Parathyroid adenoma (tissue), 2 donors: ENCODE measurements around the gene FRMD4A.

ENCODE experiments used
- H2AFZ ChIP-seq: fragments of 300-600 bp; sonication (generic); one replicate; pipeline ENCODE4 v1.7.0; 2017; ENCODE audit warnings: antibody characterized with exemption, mild to moderate bottlenecking
- H3K27ac ChIP-seq: fragments of 300-600 bp; sonication (generic); one replicate; pipeline ENCODE4 v1.7.0; 2017
- H3K27me3 ChIP-seq: fragments of 300-600 bp; sonication (generic); one replicate; pipeline ENCODE4 v1.7.0; 2017; ENCODE audit warnings: low read length; ENCODE audit not compliant: control insufficient read depth, insufficient read depth
- H3K36me3 ChIP-seq: fragments of 300-600 bp; sonication (generic); one replicate; pipeline ENCODE4 v1.7.0; 2017; ENCODE audit warnings: low read length; ENCODE audit not compliant: control insufficient read depth, insufficient read depth
- H3K4me1 ChIP-seq: fragments of 300-600 bp; sonication (generic); one replicate; pipeline ENCODE4 v1.7.0; 2017; ENCODE audit warnings: control low read depth
- H3K4me2 ChIP-seq: fragments of 300-600 bp; sonication (generic); one replicate; pipeline ENCODE4 v1.7.0; 2017; ENCODE audit warnings: low read length
- H3K4me3 ChIP-seq: fragments of 300-600 bp; sonication (generic); one replicate; pipeline ENCODE4 v1.7.0; 2017; ENCODE audit warnings: low read depth, low read length
- H3K79me2 ChIP-seq: fragments of 300-600 bp; sonication (generic); one replicate; pipeline ENCODE4 v1.7.0; 2017; ENCODE audit warnings: control low read depth
- H3K9ac ChIP-seq: fragments of 300-600 bp; sonication (generic); one replicate; pipeline ENCODE4 v1.7.0; 2017; ENCODE audit warnings: mild to moderate bottlenecking
- H3K9me3 ChIP-seq: fragments of 300-600 bp; sonication (generic); one replicate; pipeline ENCODE4 v1.7.0; 2017; ENCODE audit warnings: low read length; ENCODE audit not compliant: control insufficient read depth
- CTCF ChIP-seq: fragments of 300-600 bp; sonication (generic); IDR thresholded peaks from one replicate; pipeline ENCODE4 v1.7.0; 2017; ENCODE audit warnings: antibody characterized with exemption, mild to moderate bottlenecking
- donor health status: primary hyperparathyroidism.

Gene FRMD4A

GRCh38 chr10:13791483-13791882, 539.2 kb downstream of the FRMD4A start:
- no peaks in the 10 kb centered on the region for H3K9me3 ChIP-seq
- no peak overlapping the region for H3K4me3 ChIP-seq
- no peaks in the 10 kb centered on the region for H3K4me1 ChIP-seq
- H3K79me2 ChIP-seq = no peaks in the 10 kb centered on the region
- no peak overlapping the region for H2AFZ ChIP-seq
- no peaks in the 10 kb centered on the region for H3K27me3 ChIP-seq
- no peaks in the 10 kb centered on the region for H3K36me3 ChIP-seq
- H3K4me2 ChIP-seq = no peak overlapping the region
- H3K9ac ChIP-seq = no peak overlapping the region
- H3K27ac ChIP-seq = no peak overlapping the region
- no peak for TF ChIP-seq CTCF

GRCh38 chr10:13790196-13790595, 540.5 kb downstream of the FRMD4A start:
- H3K27me3 ChIP-seq = no peaks in the 10 kb centered on the region
- H3K27ac ChIP-seq = no peak overlapping the region
- no peak overlapping the region for H3K9ac ChIP-seq
- H3K9me3 ChIP-seq = no peaks in the 10 kb centered on the region
- H3K4me1 ChIP-seq = no peaks in the 10 kb centered on the region
- no peak for TF ChIP-seq CTCF
- H3K36me3 ChIP-seq = no peaks in the 10 kb centered on the region
- H3K79me2 ChIP-seq = no peaks in the 10 kb centered on the region
- no peak overlapping the region for H3K4me3 ChIP-seq
- no peak overlapping the region for H2AFZ ChIP-seq
- no peak overlapping the region for H3K4me2 ChIP-seq

- no peaks in the 10 kb centered on the region for H3K4me1 ChIP-seq
- H3K9ac ChIP-seq = no peak overlapping the region
- no peak overlapping the region for H3K27ac ChIP-seq
- no peak overlapping the region for H2AFZ ChIP-seq
- no peaks in the 10 kb centered on the region for H3K79me2 ChIP-seq
- H3K4me3 ChIP-seq = no peak overlapping the region
- no peaks in the 10 kb centered on the region for H3K9me3 ChIP-seq
- no peaks in the 10 kb centered on the region for H3K36me3 ChIP-seq
- no peak overlapping the region for H3K4me2 ChIP-seq
- H3K27me3 ChIP-seq = no peaks in the 10 kb centered on the region
- TF ChIP-seq CTCF = no peak
Measured at GRCh38 chr10:13789448-13789829, 541.3 kb downstream of the FRMD4A start.

- H3K36me3 ChIP-seq = no peaks in the 10 kb centered on the region
- TF ChIP-seq CTCF = no peak
- no peaks in the 10 kb centered on the region for H3K27me3 ChIP-seq
- no peaks in the 10 kb centered on the region for H3K9me3 ChIP-seq
- no peaks in the 10 kb centered on the region for H3K4me1 ChIP-seq
- H2AFZ ChIP-seq = no peak overlapping the region
- H3K27ac ChIP-seq = no peak overlapping the region
- no peak overlapping the region for H3K4me3 ChIP-seq
- H3K4me2 ChIP-seq = no peak overlapping the region
- no peak overlapping the region for H3K9ac ChIP-seq
- H3K79me2 ChIP-seq = no peaks in the 10 kb centered on the region
Measured at GRCh38 chr10:13788711-13789447, 541.8 kb downstream of the FRMD4A start.

GRCh38 chr10:13788320-13788600, 542.5 kb downstream of the FRMD4A start:
- H3K4me1 ChIP-seq = no peaks in the 10 kb centered on the region
- H3K4me3 ChIP-seq = no peak overlapping the region
- H3K9me3 ChIP-seq = no peaks in the 10 kb centered on the region
- H2AFZ ChIP-seq = no peak overlapping the region
- H3K4me2 ChIP-seq = no peak overlapping the region
- TF ChIP-seq CTCF = no peak
- no peak overlapping the region for H3K27ac ChIP-seq
- H3K79me2 ChIP-seq = no peaks in the 10 kb centered on the region
- H3K36me3 ChIP-seq = no peaks in the 10 kb centered on the region
- no peaks in the 10 kb centered on the region for H3K27me3 ChIP-seq
- H3K9ac ChIP-seq = no peak overlapping the region
